H1 (cell line): ENCODE measurements around the gene NDC1. TPM values are rescaled to one million over a fixed set of nuclear protein-coding genes. Genes with fewer than 3 reads are reported as not detected.

Experiments
- BCL11A ChIP-seq, 2 experiments: IDR thresholded peaks; one replicate each; pipeline ENCODE4 v1.6.1; 2011; ENCODE audit warnings: low read depth in 2 of 2, low read length in 2 of 2, mild to moderate bottlenecking in 2 of 2
- CHD1 ChIP-seq: IDR thresholded peaks from 2 replicates; pipeline ENCODE4 v1.6.1; 2012; ENCODE audit warnings: low read depth, low read length, improper control_type of control experiment
- FOSL1 ChIP-seq: IDR thresholded peaks from 2 replicates; pipeline ENCODE4 v1.6.1; 2011; ENCODE audit warnings: mild to moderate bottlenecking, low read depth, low read length, moderate library complexity; ENCODE audit not compliant: insufficient read depth
- GABPA ChIP-seq: IDR thresholded peaks from 2 replicates; pipeline ENCODE4 v1.6.1; 2011; ENCODE audit warnings: mild to moderate bottlenecking, low read length, moderate library complexity, borderline replicate concordance; ENCODE audit not compliant: insufficient read depth
- NRF1 ChIP-seq: IDR thresholded peaks from 2 replicates; pipeline ENCODE4 v1.6.1; 2011; ENCODE audit warnings: mild to moderate bottlenecking, low read depth, low read length, improper control_type of control experiment
- TCF12 ChIP-seq: IDR thresholded peaks from 2 replicates; pipeline ENCODE4 v1.6.1; 2011; ENCODE audit warnings: low read depth, mild to moderate bottlenecking, low read length
- TEAD4 ChIP-seq: IDR thresholded peaks from 2 replicates; pipeline ENCODE4 v1.6.1; 2012; ENCODE audit warnings: low read depth, low read length, inconsistent platforms, mixed read lengths
- polyA plus RNA-seq, 7 experiments: library from polyadenylated mRNA; depleted of rRNA in 3 of 7; stranded (reverse) in 5 of 7; unstranded in 2 of 7; fragments of >200 nt in 5 of 7; fragments of 200-250 nt in 2 of 7; gene quantifications; 1 replicate in 5 of 7; 2 replicates in 1 of 7; 4 replicates in 1 of 7; pipeline versions ENCODE4 v1.2.1 to v1.2.3, GENCODE V29; 2011 to 2013; ENCODE audit warnings: missing spikeins in 2 of 7, mixed read lengths in 2 of 7
- total RNA-seq: library from RNA; stranded (reverse); fragmentation: NEBNext Ultra II Directional; extraction: Animal tissue kit (Norgen Biotek cat#: 25700); gene quantifications from 2 replicates; pipeline ENCODE4 v1.2.1, GENCODE V29; 2021

NDC1 gene
- total and polyA plus RNA-seq, 2 of the 8 experiments (the other 6 are each of a cell fraction or from before 2014, with no cell fraction given) = 62.9 to 66.1 TPM

DNA sequence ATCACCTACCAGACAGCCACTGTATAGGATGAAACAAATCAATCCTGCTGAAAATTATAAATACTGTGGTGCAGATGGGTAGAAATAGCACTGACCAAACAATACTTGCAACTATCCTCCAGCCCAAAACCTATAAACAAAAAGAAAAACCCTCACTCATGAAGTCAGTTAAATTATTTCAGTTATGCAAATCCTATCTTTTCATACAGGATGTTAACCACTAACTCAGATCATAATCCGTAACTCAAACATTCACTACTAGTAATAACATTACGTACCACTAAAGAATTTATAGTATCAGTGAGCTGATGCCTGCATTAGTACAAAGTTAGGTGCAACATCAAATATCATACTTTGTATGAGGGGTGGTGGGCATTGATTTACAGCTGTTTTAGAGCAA lies 2.6 kb downstream of the NDC1 start (continued):
- TF ChIP-seq TCF12 (no peak), CHD1 (no peak), FOSL1 (no peak), GABPA (no peak), TEAD4 (no peak), BCL11A (IDR thresholded peaks at IDR 0.05; ENCODE audit: low read depth in 2 of 2, low read length in 2 of 2) (no peak), NRF1 (no peak)
